ENCODE data around the gene ZC3H7B.
"Not testable (repeated sequence)": the region's sequence is repeated elsewhere in the genome, so short reads cannot be mapped to it uniquely, and the experiment has no call there.

Gene ZC3H7B

DNA sequence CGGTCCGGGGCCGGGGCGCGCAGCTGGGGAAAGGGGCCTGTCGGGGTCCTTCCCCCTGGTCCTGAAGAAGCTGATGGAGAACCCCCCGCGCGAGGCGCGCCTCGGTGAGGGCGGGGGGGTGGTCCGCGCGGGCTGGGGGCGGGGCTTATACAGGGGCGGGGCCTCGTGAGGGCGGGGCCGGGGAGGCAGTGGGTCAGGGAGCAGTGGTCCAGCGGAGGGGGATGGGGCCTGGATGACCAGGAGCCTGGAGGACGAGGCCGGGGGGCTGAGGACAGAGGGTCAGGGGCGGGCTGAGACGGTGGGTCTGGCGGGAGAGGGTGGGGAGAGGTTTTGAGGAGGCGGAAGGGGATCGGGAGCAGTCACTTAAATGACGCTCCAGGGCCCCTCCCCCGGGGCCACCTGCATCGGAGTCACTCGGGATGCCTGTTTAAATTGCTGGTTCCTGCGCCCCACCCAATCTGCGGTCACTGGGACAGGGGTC lies 80.8 kb downstream of the ZC3H7B start:
- DNase-seq (ENCODE audit: low spot score): peak; percentile 78

DNA sequence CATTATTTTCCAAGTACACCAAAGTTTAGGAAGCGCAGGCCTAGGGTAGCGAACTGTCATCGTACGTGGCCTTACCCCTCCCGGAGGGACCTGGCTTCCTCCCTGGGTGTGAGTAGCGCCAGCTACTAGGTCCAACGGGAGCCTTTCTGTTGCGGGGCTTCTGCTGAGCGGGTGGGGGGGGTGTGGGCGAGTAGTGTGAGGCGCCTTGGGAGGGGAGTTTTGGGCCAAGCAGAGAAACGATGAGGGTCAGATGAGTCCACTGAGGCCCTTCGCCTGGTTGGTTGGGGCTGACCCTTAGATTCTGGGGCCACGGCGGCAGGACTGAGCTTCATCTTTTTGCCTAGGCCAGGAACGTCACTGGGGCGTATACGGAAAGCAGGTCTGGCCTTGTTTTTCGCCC lies 81.3 kb downstream of the ZC3H7B start:
- no peak for DNase-seq (ENCODE audit: low spot score)

DNA sequence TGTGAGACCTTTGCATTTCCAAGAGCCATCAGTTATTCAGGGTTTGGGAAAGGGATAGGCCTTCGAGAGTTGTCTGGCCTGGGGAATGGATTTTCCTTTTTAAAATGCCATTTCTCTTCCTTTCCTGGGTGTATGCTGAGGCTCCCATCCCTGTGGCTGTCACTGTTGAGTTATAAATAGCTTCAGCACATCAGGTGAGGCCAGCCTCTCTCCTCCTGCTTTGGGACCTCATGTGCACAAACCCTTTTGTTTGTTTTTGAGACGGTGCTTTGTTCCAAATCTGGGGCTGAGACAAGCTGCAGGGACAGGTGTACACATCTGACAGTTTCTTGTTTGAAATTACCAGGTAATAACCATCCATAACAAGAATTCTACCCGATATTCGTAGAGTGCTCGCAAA lies 81.8 kb downstream of the ZC3H7B start:
- no peak for DNase-seq (ENCODE audit: low spot score)

DNA sequence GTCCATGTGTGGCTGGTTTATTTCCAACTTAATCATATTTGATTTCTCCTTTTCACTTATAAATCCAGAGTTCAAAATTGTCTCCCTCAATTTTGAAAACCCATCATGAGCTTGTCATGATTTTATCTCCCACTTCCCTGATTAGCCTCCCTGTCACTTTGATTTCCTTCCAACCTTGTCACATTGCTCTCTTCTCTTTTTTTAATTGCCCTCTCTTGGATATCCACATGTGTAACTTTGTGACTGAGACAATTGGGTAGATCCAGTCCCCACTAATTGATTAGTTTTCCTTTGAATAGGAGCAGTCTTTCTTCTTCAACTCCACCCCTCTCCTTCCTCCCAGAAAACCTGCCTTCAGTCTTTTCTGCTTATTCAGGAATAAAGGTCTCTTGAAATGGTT lies 82.8 kb downstream of the ZC3H7B start:
- DNase-seq (ENCODE audit: low spot score): no peak

DNA sequence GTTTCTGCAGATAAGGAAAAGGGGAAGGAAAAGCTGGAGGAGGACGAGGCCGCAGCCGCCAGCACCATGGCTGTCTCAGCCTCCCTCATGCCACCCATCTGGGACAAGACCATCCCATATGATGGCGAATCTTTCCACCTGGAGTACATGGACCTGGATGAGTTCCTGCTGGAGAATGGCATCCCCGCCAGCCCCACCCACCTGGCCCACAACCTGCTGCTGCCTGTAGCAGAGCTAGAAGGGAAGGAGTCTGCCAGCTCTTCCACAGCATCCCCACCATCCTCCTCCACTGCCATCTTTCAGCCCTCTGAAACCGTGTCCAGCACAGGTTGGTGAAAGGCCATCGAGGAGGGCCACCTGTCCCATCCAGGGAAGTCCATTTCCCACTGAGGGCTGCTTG lies 86.0 kb downstream of the ZC3H7B start:
- no peak for DNase-seq (ENCODE audit: low spot score)

DNA sequence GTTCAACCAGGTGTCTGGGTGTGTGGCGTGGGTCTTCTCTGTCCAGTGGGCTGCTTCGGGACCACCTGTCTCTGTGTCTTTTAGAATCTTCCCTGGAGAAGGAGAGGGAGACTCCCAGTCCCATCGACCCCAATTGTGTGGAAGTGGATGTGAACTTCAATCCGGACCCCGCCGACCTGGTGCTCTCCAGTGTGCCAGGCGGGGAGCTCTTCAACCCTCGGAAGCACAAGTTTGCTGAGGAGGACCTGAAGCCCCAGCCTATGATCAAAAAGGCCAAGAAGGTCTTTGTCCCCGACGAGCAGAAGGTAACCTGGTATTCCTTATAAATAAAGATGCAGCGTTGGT lies 92.7 kb downstream of the ZC3H7B start:
- DNase-seq (ENCODE audit: low spot score): no peak

DNA sequence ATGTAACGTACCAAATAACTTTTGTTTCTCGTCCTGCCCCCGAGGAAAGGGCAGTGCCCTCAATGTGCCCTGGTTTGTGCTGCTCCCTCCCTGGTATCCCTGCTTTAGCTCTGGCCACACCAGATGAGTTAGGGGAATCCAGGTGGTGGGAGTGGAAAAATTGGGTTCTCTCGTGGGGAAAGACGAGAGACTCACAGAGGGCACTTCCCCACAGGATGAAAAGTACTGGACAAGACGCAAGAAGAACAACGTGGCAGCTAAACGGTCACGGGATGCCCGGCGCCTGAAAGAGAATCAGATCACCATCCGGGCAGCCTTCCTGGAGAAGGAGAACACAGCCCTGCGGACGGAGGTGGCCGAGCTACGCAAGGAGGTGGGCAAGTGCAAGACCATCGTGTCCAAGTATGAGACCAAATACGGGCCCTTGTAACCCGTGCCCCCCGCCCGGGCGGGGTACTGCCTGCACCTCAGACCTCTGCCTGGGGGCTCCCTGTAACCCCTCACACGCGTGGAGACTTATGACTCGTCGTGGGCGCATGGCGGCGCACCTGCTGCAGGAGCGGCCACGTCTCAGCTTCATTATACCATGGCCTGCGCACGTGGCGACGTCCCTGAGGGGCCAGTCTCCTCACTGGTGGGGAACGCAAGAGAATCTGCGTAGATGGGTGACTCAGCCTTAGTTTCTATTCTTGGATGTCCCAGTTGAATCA lies 94.4 kb downstream of the ZC3H7B start:
- no peak for DNase-seq (ENCODE audit: low spot score)

DNA sequence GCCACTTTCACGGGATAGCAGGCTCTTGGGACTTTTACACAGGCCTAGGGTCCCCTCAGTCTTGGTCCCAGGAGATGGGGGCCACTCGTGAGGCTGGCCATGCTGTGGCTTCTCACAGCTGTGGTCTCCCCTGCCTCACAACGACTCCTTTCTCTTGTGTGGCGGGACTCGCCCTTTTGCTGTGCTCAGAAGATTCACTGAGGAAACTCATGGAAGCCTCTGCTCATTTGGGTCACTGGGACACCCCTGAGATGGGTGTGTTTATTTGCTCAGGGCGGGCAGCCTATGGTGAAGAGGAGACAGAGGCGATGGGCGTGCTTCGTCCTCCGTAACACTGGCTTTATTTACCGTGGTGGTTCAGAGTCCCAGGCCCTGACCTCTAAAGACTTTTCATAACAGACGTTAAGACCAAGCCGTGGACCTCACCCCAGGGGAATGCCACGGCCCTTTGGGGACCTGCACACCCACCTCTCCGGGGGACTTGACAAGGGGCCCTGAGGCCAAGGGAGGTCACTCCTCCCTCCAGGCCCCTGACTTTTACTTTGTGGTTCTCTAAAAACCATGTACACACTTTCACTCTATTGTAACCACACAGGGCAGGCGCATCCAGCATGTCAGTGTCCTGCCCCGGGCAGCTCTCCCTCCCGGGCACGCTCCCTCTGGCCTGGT lies 96.0 kb downstream of the ZC3H7B start:
- DNase-seq (ENCODE audit: low spot score): no peak

DNA sequence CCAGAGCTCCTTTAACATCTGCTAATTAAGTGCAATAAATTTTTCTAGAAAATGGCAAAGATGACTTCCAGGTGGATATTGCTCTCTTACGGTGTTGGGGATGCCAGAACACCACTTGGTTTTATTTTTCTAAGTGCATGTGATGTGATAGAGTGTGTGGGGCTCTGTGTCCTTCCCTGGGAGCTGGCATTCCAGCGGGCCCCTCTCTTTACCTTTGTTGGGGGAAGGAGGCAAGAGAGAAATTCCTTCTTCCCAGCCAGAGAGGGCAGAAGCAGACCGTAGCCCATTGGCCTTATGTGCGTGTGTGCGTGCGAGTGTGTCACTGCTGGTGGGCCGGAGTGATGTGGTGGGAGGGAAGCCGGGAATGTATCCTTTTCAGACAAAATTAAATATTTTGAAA lies 97.6 kb downstream of the ZC3H7B start:
- no peak for DNase-seq (ENCODE audit: low spot score)

DNA sequence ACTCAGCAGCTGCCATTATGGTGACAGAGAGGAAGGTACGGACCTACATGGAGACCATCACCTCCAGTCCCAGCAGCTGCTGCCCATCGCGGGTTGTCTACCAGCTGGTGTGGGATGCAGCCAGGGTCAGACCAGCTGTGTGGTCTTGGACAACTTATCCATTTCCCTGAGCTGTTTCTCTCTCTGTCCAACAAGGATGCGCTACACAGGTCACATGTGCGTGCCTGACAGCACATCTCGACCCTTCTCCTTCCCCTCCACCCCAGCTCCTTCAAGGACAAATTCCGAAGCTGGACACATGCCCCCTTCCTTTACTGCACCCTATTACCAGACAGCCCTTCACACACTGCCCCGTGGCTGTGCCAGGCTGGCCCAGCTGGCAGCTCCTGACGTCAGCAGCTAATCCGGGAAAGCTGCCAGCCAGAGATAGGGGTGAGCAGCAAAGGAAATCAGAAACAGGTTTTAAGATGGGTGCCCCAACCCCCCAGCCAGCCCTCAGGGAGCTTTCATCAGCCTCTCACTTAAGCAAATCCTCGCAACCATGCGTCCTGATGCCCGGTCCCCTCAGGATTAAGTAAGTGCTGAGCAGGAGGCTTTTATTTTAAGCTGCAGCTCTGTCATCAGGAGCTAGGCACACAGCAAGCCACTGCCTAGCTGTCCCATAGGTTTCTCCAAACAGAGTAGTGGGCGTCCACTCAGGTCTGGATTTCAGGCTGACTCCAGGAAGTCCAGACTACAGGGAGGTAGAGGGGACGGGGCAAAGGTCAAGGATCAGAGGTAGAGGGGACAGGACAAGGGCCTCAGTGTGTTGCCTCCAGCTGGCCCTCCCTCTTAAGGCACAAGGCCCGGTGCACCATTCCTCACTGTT lies 100.7 kb downstream of the ZC3H7B start:
- DNase-seq (ENCODE audit: low spot score): no peak

DNA sequence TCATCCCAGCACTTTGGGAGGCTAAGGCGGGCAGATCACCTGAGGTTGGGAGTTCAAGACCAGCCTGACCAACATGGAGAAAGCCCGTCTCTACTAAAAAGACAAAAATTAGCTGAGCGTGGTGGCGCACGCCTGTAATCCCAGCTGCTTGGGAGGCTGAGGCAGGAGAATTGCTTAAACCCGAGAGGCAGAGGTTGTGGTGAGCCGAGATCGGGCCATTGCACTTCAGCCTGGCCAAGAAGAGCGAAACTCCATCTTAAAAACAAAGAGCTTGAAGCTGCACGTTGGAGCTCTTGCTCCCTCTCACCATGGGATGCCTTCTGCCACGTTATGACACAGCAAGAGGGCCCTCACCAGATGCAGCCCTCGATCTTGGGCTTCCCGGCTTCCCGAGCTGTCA lies 101.5 kb downstream of the ZC3H7B start:
- DNase-seq (ENCODE audit: low spot score): not testable (repeated sequence)

DNA sequence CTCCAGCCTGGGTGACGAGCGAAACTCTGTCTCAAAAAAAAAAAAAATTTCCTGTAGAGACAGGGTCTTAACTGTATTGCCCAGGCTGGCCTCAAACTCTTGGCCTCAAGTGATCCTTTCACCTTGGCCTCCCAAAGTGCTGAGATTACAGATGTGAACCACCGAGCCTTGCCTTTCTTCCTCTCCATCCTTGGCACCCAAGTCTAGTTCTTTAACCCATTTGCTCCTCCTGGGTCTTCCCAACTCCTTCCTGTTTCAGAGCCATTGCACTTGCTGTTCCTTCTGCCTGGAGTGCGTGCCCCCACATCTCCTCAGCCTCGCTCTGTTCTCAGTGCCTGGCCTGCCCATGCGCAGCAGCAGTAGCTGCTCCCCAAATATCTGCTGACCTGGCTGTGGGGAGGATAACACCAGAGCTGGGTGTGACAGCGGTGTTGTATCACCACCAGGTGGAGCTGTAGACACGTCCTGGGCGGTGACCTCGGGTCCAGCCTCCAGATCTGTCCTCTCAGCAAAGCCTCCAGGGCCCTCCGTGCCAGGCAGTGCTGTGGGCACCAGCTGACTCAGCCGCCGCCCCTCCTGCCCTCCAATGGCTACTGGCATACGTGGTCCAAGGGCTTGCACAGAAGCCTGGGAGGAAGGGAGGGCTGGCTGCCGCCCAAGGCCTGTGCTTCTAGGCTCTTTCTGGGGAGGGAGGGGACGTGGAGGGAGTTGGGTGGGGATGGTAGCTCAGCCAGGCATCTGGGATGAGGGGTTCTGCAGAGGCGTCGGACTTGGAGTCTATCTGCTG lies 102.4 kb downstream of the ZC3H7B start:
- DNase-seq (ENCODE audit: low spot score): peak; percentile 92

DNA sequence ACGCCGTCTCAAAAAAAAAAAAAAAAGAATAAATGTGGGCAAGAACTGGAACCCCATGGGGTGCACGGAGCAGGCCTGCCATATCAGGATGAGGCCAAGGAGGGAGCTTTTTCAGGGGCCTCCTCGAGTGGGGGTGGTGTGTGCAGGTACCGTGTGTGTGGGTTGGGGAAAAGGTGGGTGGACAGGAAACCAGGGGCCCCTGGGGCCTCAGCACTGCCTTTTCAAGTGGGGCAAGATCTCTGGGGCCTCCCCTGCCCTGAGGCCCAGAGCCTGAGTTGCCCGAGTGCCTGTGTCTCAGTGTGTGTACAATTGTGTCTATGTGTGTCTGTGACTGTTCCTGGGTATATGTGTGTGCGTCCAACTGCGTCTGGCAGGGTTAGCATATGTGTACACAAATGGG lies 104.3 kb downstream of the ZC3H7B start:
- no peak for DNase-seq (ENCODE audit: low spot score)

DNA sequence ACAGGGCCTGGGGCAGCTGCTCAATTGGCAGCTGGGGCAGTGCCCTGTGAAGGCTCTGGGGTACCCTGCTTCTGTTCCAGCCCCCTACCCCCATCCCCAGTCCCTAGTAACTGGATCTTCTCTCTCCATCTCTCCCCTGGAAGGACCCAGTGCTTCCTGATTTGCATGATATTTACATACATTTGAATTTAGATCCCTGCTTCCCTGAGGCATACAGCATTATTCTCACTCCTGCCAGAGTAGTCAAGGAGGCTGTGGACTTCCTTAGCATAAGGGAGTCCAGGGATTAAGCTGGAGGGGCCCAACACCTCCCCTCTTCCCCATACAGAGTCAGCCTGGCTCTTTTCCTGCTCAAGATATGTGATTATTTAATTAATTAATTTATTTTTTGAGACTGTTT lies 105.1 kb downstream of the ZC3H7B start:
- no peak for DNase-seq (ENCODE audit: low spot score)

DNA sequence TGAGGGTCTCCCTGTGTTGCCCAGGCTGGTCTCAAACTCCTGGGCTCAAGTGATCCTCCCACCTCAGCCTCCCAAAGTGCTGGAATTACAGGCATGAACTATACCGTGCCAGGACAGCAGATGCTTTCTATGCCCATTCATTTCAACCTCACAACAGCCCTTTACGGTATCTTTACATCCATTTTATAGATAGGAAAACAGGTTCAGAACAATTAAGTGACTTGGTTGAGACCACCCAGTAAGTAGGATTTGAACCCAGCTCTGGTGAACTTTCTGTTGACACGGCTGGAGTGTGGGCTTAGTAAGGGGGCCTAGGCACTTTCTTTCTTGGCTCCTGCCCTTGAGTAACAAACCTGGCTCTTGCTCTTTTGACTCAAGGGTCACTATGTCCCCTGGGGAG lies 106.1 kb downstream of the ZC3H7B start:
- no peak for DNase-seq (ENCODE audit: low spot score)

DNA sequence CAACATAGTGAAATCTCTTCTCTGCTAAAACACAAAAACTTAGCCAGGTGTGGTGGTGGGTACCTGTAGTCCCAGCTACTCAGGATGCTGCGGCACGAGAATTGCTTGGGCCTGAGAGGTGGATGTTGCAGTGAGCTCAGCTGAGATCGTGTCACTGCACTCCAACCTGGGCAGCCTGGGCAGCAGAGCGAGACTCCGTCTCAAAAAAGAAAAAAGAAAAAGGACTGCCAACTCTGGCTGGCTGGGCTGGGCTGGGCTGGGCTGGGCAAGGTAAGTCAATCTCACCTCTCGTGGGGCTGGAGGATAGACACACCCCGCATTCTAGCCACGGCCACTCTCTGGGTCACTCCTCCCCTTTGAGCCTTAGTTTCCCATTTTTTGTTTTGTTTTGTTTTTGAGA lies 107.3 kb downstream of the ZC3H7B start:
- DNase-seq (ENCODE audit: low spot score): no peak

Data from NAMALWA (cell line).